Tibial nerve (tissue), 4 donors: ENCODE measurements around the gene HMCN2.

Source experiments
- EP300 ChIP-seq, 2 donors: sonication (generic); formaldehyde crosslinking; IDR thresholded peaks; one replicate each; pipeline ENCODE4 v1.6.1; 2017; ENCODE audit warnings: antibody characterized with exemption in 2 of 2, mild to moderate bottlenecking in 1 of 2
- TF ChIP-seq, protein P1 (sequence below), 5 experiments: fragments of 200-600 bp in 3 of 5; fragments of 450-650 bp in 2 of 5; sonication (generic) in 3 of 5; IDR thresholded peaks; one replicate each; pipeline ENCODE4 v1.5.1; 2016 to 2019; ENCODE audit warnings: antibody characterized with exemption in 5 of 5, mild to moderate bottlenecking in 3 of 5, moderate library complexity in 2 of 5

DNA sequence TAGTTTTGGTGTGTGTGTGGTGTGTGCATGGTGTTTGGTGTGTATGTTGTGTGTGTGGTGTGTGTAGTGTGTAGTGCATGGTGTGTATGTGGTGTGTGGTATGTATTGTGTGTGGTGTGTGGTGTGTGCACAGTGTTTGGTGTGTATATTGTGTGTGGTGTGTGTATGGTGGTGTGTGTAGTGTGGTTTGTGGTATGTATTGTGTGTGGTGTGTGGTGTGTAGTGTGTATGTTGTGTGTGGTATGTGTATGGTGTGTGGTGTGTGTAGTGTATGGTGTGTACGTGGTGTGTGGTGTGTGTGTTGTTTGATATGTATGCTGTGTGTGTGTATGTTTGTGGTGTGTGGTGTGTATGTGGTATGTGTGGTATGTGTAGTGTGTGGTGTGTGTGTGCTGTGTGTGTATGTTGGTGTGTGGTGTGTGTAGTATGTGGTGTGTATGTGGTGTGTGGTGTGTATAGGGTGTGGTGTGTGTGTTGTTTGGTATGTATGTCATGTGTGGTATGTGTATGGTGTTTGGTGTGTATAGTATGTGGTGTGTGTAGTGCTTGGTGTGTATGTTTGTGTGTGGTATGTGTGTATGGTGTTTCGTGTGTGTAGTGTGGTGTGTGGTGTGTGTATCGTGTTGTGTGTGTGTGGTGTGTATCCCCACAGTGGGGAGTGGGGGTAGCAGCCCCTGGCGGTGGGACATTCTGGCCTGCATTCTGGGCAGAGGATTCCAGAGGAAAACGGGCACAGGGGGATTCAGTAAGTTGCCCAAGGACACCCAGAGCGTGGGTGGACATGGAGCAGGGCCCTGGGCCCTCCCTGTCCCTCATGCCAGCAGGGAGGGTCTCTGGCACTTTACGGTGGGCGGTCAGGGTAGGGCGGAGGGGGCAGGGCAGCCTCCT is 79.7 kb downstream of the HMCN2 start:
- no peak for TF ChIP-seq EP300 (IDR thresholded peaks at IDR 0.05)
- TF ChIP-seq, protein P1, sequence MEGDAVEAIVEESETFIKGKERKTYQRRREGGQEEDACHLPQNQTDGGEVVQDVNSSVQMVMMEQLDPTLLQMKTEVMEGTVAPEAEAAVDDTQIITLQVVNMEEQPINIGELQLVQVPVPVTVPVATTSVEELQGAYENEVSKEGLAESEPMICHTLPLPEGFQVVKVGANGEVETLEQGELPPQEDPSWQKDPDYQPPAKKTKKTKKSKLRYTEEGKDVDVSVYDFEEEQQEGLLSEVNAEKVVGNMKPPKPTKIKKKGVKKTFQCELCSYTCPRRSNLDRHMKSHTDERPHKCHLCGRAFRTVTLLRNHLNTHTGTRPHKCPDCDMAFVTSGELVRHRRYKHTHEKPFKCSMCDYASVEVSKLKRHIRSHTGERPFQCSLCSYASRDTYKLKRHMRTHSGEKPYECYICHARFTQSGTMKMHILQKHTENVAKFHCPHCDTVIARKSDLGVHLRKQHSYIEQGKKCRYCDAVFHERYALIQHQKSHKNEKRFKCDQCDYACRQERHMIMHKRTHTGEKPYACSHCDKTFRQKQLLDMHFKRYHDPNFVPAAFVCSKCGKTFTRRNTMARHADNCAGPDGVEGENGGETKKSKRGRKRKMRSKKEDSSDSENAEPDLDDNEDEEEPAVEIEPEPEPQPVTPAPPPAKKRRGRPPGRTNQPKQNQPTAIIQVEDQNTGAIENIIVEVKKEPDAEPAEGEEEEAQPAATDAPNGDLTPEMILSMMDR (IDR thresholded peaks at IDR 0.05), result no peak
